A549 (cell line): ENCODE results near the gene CFAP58.

Source experiments
- BHLHE40 ChIP-seq: IDR thresholded peaks from 2 replicates; pipeline ENCODE4 v1.6.1; 2012; ENCODE audit warnings: low read depth, low read length, inconsistent platforms
- CHD4 ChIP-seq: fragments of 200-600 bp; sonication (generic); IDR thresholded peaks from 2 replicates; pipeline ENCODE4 v1.6.1; 2016; ENCODE audit warnings: antibody characterized with exemption, mild to moderate bottlenecking, borderline replicate concordance
- CTCF ChIP-seq: fragments of >200 bp; sonication (Bioruptor Twin); formaldehyde crosslinking; IDR thresholded peaks from 3 replicates; pipeline ENCODE4 v1.5.1; 2016
- EP300 ChIP-seq, 2 experiments: fragments of >200 bp; sonication (Bioruptor Twin); formaldehyde crosslinking; IDR thresholded peaks; 2 replicates in 1 of 2; 3 replicates in 1 of 2; pipeline ENCODE4 v1.6.1; 2016 to 2017
- JUN ChIP-seq, 2 experiments: fragments of >200 bp; sonication (Bioruptor Twin); formaldehyde crosslinking; IDR thresholded peaks; 2 replicates in 1 of 2; 3 replicates in 1 of 2; pipeline ENCODE4 v1.6.1; 2016 to 2017
- JUNB ChIP-seq: fragments of >200 bp; sonication (Bioruptor Twin); formaldehyde crosslinking; IDR thresholded peaks from 2 replicates; pipeline ENCODE4 v1.6.1; 2016
- MAX ChIP-seq: IDR thresholded peaks from 2 replicates; pipeline ENCODE4 v1.6.1; 2012
- MYC ChIP-seq: IDR thresholded peaks from 2 replicates; pipeline ENCODE4 v1.6.1; 2012; ENCODE audit warnings: mild to moderate bottlenecking, inconsistent platforms, low read length, improper control_type of control experiment, borderline replicate concordance
- POLR2A ChIP-seq: IDR thresholded peaks from 2 replicates; pipeline ENCODE4 v1.6.1; 2012; ENCODE audit warnings: mild to moderate bottlenecking, low read length
- RARB ChIP-seq: fragments of 250-450 bp; sonication (Bioruptor Pico); IDR thresholded peaks from 2 replicates; pipeline ENCODE4 v1.8.0; 2021; ENCODE audit warnings: mild to moderate bottlenecking, moderate library complexity
- ZC3H11A ChIP-seq: fragments of 450-650 bp; IDR thresholded peaks from 2 replicates; pipeline ENCODE4 v1.6.1; 2014; ENCODE audit warnings: antibody characterized with exemption, mild to moderate bottlenecking
- ZFP36 ChIP-seq: fragments of 450-650 bp; IDR thresholded peaks from 2 replicates; pipeline ENCODE4 v1.6.1; 2014; ENCODE audit warnings: borderline replicate concordance; ENCODE audit not compliant: partially characterized antibody
- ZSCAN20 ChIP-seq: fragments of 250-450 bp; sonication (Bioruptor Pico); IDR thresholded peaks from 2 replicates; pipeline ENCODE4 v1.8.0; 2022; ENCODE audit warnings: mild to moderate bottlenecking, moderate library complexity
- TF ChIP-seq, protein P1 (sequence below): fragments of 200-600 bp; sonication (generic); IDR thresholded peaks from 2 replicates; pipeline ENCODE4 v1.6.1; 2016; ENCODE audit warnings: antibody characterized with exemption, mild to moderate bottlenecking, moderate library complexity

DNA sequence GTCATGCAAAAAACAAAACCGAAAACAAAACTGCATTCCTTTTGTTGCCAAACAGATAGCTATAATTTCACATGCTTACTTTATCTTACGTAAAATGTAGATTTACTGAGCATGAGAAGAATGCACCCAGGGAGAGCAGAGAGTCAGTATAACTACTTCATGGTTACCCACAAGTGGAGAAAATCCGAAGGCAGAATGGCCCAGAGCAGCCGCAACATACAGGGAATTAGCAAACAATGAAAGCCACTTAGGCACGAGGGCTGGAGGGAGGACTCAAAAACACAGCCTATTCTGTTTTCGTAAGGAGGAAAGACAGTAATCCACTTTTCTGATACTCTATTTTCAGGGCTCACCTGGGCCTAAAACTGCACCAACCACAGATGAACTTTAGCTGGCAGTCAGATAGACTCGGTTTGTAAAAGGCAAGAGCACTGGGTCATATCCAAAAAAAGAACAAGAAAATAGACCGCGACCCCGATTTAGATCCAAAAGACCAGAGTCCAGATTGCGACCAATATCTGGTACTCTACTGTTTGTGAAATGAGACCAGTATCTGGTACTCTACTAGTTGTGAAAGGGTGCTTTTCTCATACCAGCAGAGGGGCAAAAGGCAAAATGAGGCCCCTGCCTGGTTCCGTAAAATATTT, 16.7 kb upstream of the CFAP58 start:
- TF ChIP-seq JUN (IDR thresholded peaks at IDR 0.05), result no peak
- no peak for TF ChIP-seq ZC3H11A
- no peak for TF ChIP-seq POLR2A
- no peak for TF ChIP-seq CTCF
- no peak for TF ChIP-seq EP300 (IDR thresholded peaks at IDR 0.05)
- no peak for TF ChIP-seq MAX
- TF ChIP-seq, protein P1, sequence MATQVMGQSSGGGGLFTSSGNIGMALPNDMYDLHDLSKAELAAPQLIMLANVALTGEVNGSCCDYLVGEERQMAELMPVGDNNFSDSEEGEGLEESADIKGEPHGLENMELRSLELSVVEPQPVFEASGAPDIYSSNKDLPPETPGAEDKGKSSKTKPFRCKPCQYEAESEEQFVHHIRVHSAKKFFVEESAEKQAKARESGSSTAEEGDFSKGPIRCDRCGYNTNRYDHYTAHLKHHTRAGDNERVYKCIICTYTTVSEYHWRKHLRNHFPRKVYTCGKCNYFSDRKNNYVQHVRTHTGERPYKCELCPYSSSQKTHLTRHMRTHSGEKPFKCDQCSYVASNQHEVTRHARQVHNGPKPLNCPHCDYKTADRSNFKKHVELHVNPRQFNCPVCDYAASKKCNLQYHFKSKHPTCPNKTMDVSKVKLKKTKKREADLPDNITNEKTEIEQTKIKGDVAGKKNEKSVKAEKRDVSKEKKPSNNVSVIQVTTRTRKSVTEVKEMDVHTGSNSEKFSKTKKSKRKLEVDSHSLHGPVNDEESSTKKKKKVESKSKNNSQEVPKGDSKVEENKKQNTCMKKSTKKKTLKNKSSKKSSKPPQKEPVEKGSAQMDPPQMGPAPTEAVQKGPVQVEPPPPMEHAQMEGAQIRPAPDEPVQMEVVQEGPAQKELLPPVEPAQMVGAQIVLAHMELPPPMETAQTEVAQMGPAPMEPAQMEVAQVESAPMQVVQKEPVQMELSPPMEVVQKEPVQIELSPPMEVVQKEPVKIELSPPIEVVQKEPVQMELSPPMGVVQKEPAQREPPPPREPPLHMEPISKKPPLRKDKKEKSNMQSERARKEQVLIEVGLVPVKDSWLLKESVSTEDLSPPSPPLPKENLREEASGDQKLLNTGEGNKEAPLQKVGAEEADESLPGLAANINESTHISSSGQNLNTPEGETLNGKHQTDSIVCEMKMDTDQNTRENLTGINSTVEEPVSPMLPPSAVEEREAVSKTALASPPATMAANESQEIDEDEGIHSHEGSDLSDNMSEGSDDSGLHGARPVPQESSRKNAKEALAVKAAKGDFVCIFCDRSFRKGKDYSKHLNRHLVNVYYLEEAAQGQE, result no peak
- TF ChIP-seq ZSCAN20 (CRISPR knock-in tag), result no peak
- no peak for TF ChIP-seq ZFP36
- no peak for TF ChIP-seq BHLHE40
- TF ChIP-seq JUNB, result no peak
- no peak for TF ChIP-seq RARB (CRISPR knock-in tag)
- TF ChIP-seq CHD4, result no peak
- no peak for TF ChIP-seq MYC
